K562 (cell line): Measurements from ENCODE around the gene GLT6D1. TPM values are rescaled to one million over a fixed set of nuclear protein-coding genes. Genes with fewer than 3 reads are reported as not detected.

Experiments
- ATAC-seq: fragments of 200-7000 bp; cut with Tn5 transposase; 3 replicates; pipeline ENCODE4 v1.9.1; 2020; ENCODE audit warnings: moderate library complexity
- BruUV-seq: library from RNA; stranded (reverse); fragments of 400-500 nt; replicated peaks from 2 replicates; lab custom pipeline; 2021; lab: Mats Ljungman, UMichigan
- CTCF ChIA-PET: fragments of 300-600 bp; formaldehyde crosslinking; extraction: SDS; loops from one replicate; lab custom pipeline; 2021; ENCODE audit warnings: low intra/inter-chr PET ratio; lab: Yijun Ruan, JAX
- POLR2A ChIA-PET: fragments of 300-600, 350-650 bp; sonication (Branson Sonifier 250); formaldehyde crosslinking; extraction: SDS; loops from one replicate; lab custom pipeline; 2021; ENCODE audit warnings: antibody characterized with exemption, inconsistent platforms; lab: Yijun Ruan, JAX
- DNase-seq, 4 experiments: peaks; one replicate each; pipeline versions ENCODE4 v3.0.0 to v3.0.0-alpha.2; 2011 to 2018; ENCODE audit warnings: low spot score in 3 of 4, mixed read lengths in 3 of 4; ENCODE audit errors: extremely low read depth in 1 of 4
- FAIRE-seq: peaks from 2 replicates; lab custom pipeline; 2011; peaks lifted over from hg19 to GRCh38; lab: Jason Lieb, UNC
- H2AFZ ChIP-seq: 2 replicates; pipeline ENCODE4 v1.6.0; 2011; ENCODE audit warnings: low read depth, low read length, control low read depth, inconsistent platforms
- H3K27ac ChIP-seq: fragments of 200-600 bp; 3 replicates; pipeline ENCODE4 v1.8.0; 2011; ENCODE audit warnings: low read depth, mild to moderate bottlenecking, control low read depth, inconsistent platforms, low read length, moderate library complexity, mixed read lengths; ENCODE audit errors: extremely low read depth
- H3K27me3 ChIP-seq, 2 experiments: fragments of 300-600 bp in 1 of 2; 2 replicates in 1 of 2; 3 replicates in 1 of 2; pipeline versions ENCODE4 v1.6.0 to v1.8.0; 2011; ENCODE audit warnings: inconsistent platforms in 2 of 2, low read length in 2 of 2, mild to moderate bottlenecking in 1 of 2, mixed read lengths in 1 of 2, moderate library complexity in 1 of 2; ENCODE audit not compliant: control insufficient read depth in 2 of 2, insufficient read depth in 2 of 2
- H3K36me3 ChIP-seq: fragments of 300-600 bp; 3 replicates; pipeline ENCODE4 v1.8.0; 2011; ENCODE audit warnings: mild to moderate bottlenecking, low read length, inconsistent platforms; ENCODE audit not compliant: control insufficient read depth, insufficient read depth
- H3K4me1 ChIP-seq, 2 experiments: fragments of 200-600 bp in 1 of 2; replicated peaks in 1 of 2; 2 replicates in 1 of 2; 3 replicates in 1 of 2; pipeline versions ENCODE4 v1.5.1 to v1.8.0; 2011; ENCODE audit warnings: inconsistent platforms in 2 of 2, low read length in 2 of 2, mild to moderate bottlenecking in 1 of 2, mixed read lengths in 1 of 2, moderate library complexity in 1 of 2; ENCODE audit not compliant: control insufficient read depth in 2 of 2, insufficient read depth in 2 of 2
- H3K4me2 ChIP-seq: 2 replicates; pipeline ENCODE4 v1.6.1; 2011; ENCODE audit warnings: low read length, control low read depth, inconsistent platforms, mixed read lengths; ENCODE audit not compliant: insufficient read depth
- H3K4me3 ChIP-seq: fragments of 200-600 bp; sonication (generic), shearing (Covaris generic); 2 replicates; pipeline ENCODE4 v1.5.1; 2016; ENCODE audit warnings: control low read depth, inconsistent platforms
- H3K79me2 ChIP-seq: fragments of 200-600 bp; 3 replicates; pipeline ENCODE4 v1.8.0; 2011; ENCODE audit warnings: low read length, inconsistent platforms; ENCODE audit not compliant: control insufficient read depth, insufficient read depth
- H3K9ac ChIP-seq, 2 experiments: 2 replicates each; pipeline versions ENCODE4 v1.6.0 to v1.6.1; 2011; ENCODE audit warnings: low read depth in 2 of 2, low read length in 2 of 2, control low read depth in 1 of 2, inconsistent platforms in 1 of 2, mild to moderate bottlenecking in 1 of 2, mixed read lengths in 1 of 2; ENCODE audit not compliant: insufficient read depth in 1 of 2
- H3K9me1 ChIP-seq: one replicate; pipeline ENCODE4 v1.6.0; 2011; ENCODE audit warnings: inconsistent platforms, mild to moderate bottlenecking, low read length, moderate library complexity; ENCODE audit not compliant: control insufficient read depth, insufficient read depth
- H3K9me3 ChIP-seq: replicated peaks from 2 replicates; pipeline ENCODE4 v1.5.1; 2011; ENCODE audit warnings: low read depth, low read length, inconsistent platforms; ENCODE audit not compliant: control insufficient read depth, insufficient read depth
- H4K20me1 ChIP-seq: replicated peaks from 2 replicates; pipeline ENCODE4 v1.6.1; 2011; ENCODE audit warnings: low read length, inconsistent platforms, mixed read lengths; ENCODE audit not compliant: control insufficient read depth, insufficient read depth
- CBX1 ChIP-seq: sonication (generic); IDR thresholded peaks from 2 replicates; pipeline ENCODE4 v1.6.1; 2016; ENCODE audit warnings: antibody characterized with exemption, low read depth, mild to moderate bottlenecking
- CBX3 ChIP-seq, 2 experiments: IDR thresholded peaks; 1 replicate in 1 of 2; 2 replicates in 1 of 2; pipeline ENCODE4 v1.6.1; 2012; ENCODE audit warnings: inconsistent platforms in 2 of 2, low read length in 2 of 2, borderline replicate concordance in 1 of 2, control low read depth in 1 of 2
- CBX5 ChIP-seq: IDR thresholded peaks from 2 replicates; pipeline ENCODE4 v1.6.1; 2014; ENCODE audit warnings: low read depth, borderline replicate concordance
- CHD1 ChIP-seq: fragments of 200-600 bp; sonication (generic); IDR thresholded peaks from one replicate; pipeline ENCODE4 v1.6.1; 2012; ENCODE audit warnings: mild to moderate bottlenecking, moderate library complexity, low read length, inconsistent platforms
- PKNOX1 ChIP-seq: fragments of 450-650 bp; IDR thresholded peaks from 2 replicates; pipeline ENCODE4 v1.6.1; 2016
- SPI1 ChIP-seq: IDR thresholded peaks from 2 replicates; pipeline ENCODE4 v1.6.1; 2011; ENCODE audit warnings: low read depth, low read length, control low read depth, borderline replicate concordance
- TRIM28 ChIP-seq: fragments of 450-650 bp; IDR thresholded peaks from 2 replicates; pipeline ENCODE4 v1.6.1; 2017
- VEZF1 ChIP-seq: fragments of 200-800 bp; sonication (Bioruptor generic); IDR thresholded peaks from 2 replicates; pipeline ENCODE4 v1.6.1; 2017; ENCODE audit warnings: missing genetic modification characterization, missing compliant biosample characterization
- ZBTB49 ChIP-seq: sonication (generic); formaldehyde crosslinking; IDR thresholded peaks from 2 replicates; pipeline ENCODE4 v1.8.0; 2022; ENCODE audit warnings: missing genetic modification reagents, mild to moderate bottlenecking, borderline replicate concordance
- ZNF280A ChIP-seq: fragments of 450-650 bp; IDR thresholded peaks from 2 replicates; pipeline ENCODE4 v1.6.1; 2018; ENCODE audit warnings: mild to moderate bottlenecking, low read depth; ENCODE audit not compliant: partially characterized antibody
- ZNF561 ChIP-seq: fragments of 450-650 bp; formaldehyde crosslinking; conservative IDR thresholded peaks from 2 replicates; pipeline ENCODE4 v1.4.0; 2020; ENCODE audit warnings: mild to moderate bottlenecking, moderate library complexity
- WGBS: fragments of 100-300 bp; shearing (Covaris generic); methylation state at CpG from one replicate; pipeline ENCODE4 v1.1.6; 2016; ENCODE audit warnings: low coverage, mixed read lengths; ENCODE audit not compliant: insufficient coverage; ENCODE audit errors: missing lambda C conversion rate; 5-methylcytosine and 5-hydroxymethylcytosine counted together
- in situ Hi-C: fragments of 300-500 bp; cut with MboI; formaldehyde crosslinking; loops from 4 replicates; pipeline ENCODE4 v1.15.0; 2018; ENCODE audit warnings: inconsistent platforms, mixed read lengths
- intact Hi-C: fragments of 100-400 bp; cut with micrococcal nuclease; formaldehyde crosslinking; loops from 2 replicates; pipeline ENCODE4 v1.14.2; 2022
- polyA plus RNA-seq, 8 experiments: library from polyadenylated mRNA; depleted of rRNA in 4 of 8; stranded (reverse) in 5 of 8; unstranded in 3 of 8; fragments of >200 nt; fragmentation: Nextera tagmentation in 2 of 8; fragmentation: Illumina TruSeq in 1 of 8; extraction: Ambion mirVana in 2 of 8; extraction: Trizol in 1 of 8; gene quantifications; 2 replicates each; pipeline versions ENCODE4 v1.2.1 to v1.2.3, GENCODE V29; 2011 to 2014; ENCODE audit warnings: inconsistent platforms in 1 of 8, missing spikeins in 1 of 8
- total RNA-seq, 7 experiments: library from RNA; depleted of rRNA in 6 of 7; stranded (reverse); fragments of >200 nt in 6 of 7; fragmentation: Illumina TruSeq in 2 of 7; extraction: Trizol in 2 of 7; gene quantifications; 2 replicates each; pipeline versions ENCODE4 v1.2.1 to v1.2.3, GENCODE V29; 2011 to 2021; ENCODE audit warnings: low replicate concordance in 1 of 7

GLT6D1 gene
- total and polyA plus RNA-seq, 9 of the 15 experiments (the other 6 are each of a cell fraction or from before 2014, with no cell fraction given), result not detected

GRCh38 chr9:135647884-135648283 is 8.5 kb upstream of the GLT6D1 start:
- FAIRE-seq, result no peak

More at GRCh38 chr9:135647884-135648283, 8.5 kb upstream of the GLT6D1 start:
- in situ Hi-C loops (no loop called here), intact Hi-C loops (no loop called here)
- ChIA-PET CTCF (no interaction called here), POLR2A (interaction anchor here (0.5 kb wide), 1 partner anchor 18 kb away, joined by 3 read pairs; no protein-coding TSS in a partner anchor)
- TF ChIP-seq PKNOX1 (no peak), ZBTB49 (CRISPR knock-in tag) (no peak), CBX5 (peak; percentile 92; the same call in 1 of the 2 replicates), SPI1 (peak; percentile 58; the same call in 1 of the 2 replicates), CBX1 (0 out of 2 replicates have a peak, but pooled peaks have one; percentile 21), CBX3 (IDR thresholded peaks at IDR 0.05; ENCODE audit: borderline replicate concordance in 1 of 2, low read length in 2 of 2) (peak in 1 of 2 experiments; percentile 95; a peak in 2 of 3 replicates), VEZF1 (CRISPR knock-in tag) (no peak), ZNF561 (CRISPR knock-in tag) (0 out of 2 replicates have a peak, but pooled peaks have one; percentile 47), ZNF280A (peak; percentile 93), CHD1 (no peak), TRIM28 (peak; percentile 82)
- DNase-seq (no peak), ATAC-seq (no peak)
- Histone ChIP-seq H3K79me2 (no peaks in the 10 kb centered on the region), H3K4me3 (no peak overlapping the region), H3K27me3 (0 out of 5 replicates have a peak, but pooled peaks cover 0 to 3% of the 10 kb centered on the region in 2 experiments), H3K9me3 (peaks cover 10% of the 10 kb centered on the region), H3K36me3 (no peaks in the 10 kb centered on the region), H3K4me2 (no peak overlapping the region), H4K20me1 (no peaks in the 10 kb centered on the region), H3K9me1 (no peaks in the 10 kb centered on the region), H2AFZ (no peak overlapping the region), H3K9ac (no peak overlapping the region), H3K27ac (no peak overlapping the region), H3K4me1 (no peaks in the 10 kb centered on the region)
- WGBS, result 1% methylated on average over 4 of the region's 4 CpGs
- no TSS peak for BruUV-seq
